PC-9 (cell line): ENCODE measurements around the gene ACBD4. TPM values are rescaled to one million over a fixed set of nuclear protein-coding genes. Genes with fewer than 3 reads are reported as not detected.

Experiments
- BruUV-seq: library from RNA; stranded (reverse); fragments of 400-500 nt; replicated peaks from 2 replicates; lab custom pipeline; 2021; lab: Mats Ljungman, UMichigan
- CTCF ChIA-PET: fragments of 300-600 bp; sonication (Branson Sonifier 250); formaldehyde crosslinking; loops from one replicate; lab custom pipeline; 2022; ENCODE audit warnings: antibody characterized with exemption; lab: Charles Lee
- POLR2A ChIA-PET: fragments of 300-600 bp; sonication (Branson Sonifier 250); formaldehyde crosslinking; loops from one replicate; lab custom pipeline; 2022; ENCODE audit warnings: antibody characterized with exemption; ENCODE audit not compliant: unreplicated experiment; lab: Charles Lee
- DNase-seq, 2 experiments: peaks; one replicate each; pipeline versions ENCODE4 v3.0.0 to v3.0.0-alpha.2; 2015 to 2022; ENCODE audit warnings: mixed read lengths in 1 of 2
- H2AFZ ChIP-seq: fragments of 200-600 bp; sonication (generic); 2 replicates; pipeline ENCODE4 v1.8.1; 2017; ENCODE audit warnings: antibody characterized with exemption
- H3F3A ChIP-seq: fragments of 200-600 bp; sonication (generic); 2 replicates; pipeline ENCODE4 v1.8.1; 2017; ENCODE audit warnings: antibody characterized with exemption, mild to moderate bottlenecking, low read depth; ENCODE audit not compliant: insufficient read depth
- H3K27ac ChIP-seq: fragments of 200-600 bp; sonication (generic); 2 replicates; pipeline ENCODE4 v1.6.1; 2016; ENCODE audit warnings: mixed run types
- H3K27me3 ChIP-seq: fragments of 200-600 bp; sonication (generic); 2 replicates; pipeline ENCODE4 v1.6.1; 2016; ENCODE audit warnings: low read depth, mixed run types; ENCODE audit not compliant: insufficient read depth
- H3K36me3 ChIP-seq: fragments of 200-600 bp; sonication (generic); 2 replicates; pipeline ENCODE4 v1.6.1; 2016; ENCODE audit warnings: low read depth, mixed run types
- H3K4me1 ChIP-seq: fragments of 200-600 bp; sonication (generic); replicated peaks from 2 replicates; pipeline ENCODE4 v1.6.1; 2016; ENCODE audit warnings: mixed run types; ENCODE audit not compliant: insufficient read depth
- H3K4me2 ChIP-seq: fragments of 200-600 bp; sonication (generic); 2 replicates; pipeline ENCODE4 v1.6.1; 2017; ENCODE audit warnings: mixed run types
- H3K4me3 ChIP-seq: fragments of 200-600 bp; sonication (generic); 2 replicates; pipeline ENCODE4 v1.6.1; 2016; ENCODE audit warnings: mixed run types
- H3K79me2 ChIP-seq: fragments of 200-600 bp; sonication (generic); 2 replicates; pipeline ENCODE4 v1.6.1; 2017; ENCODE audit warnings: low read depth, mixed run types
- H3K9me2 ChIP-seq: fragments of 200-600 bp; sonication (generic); 2 replicates; pipeline ENCODE4 v1.8.1; 2017; ENCODE audit warnings: mild to moderate bottlenecking; ENCODE audit not compliant: insufficient read depth
- H3K9me3 ChIP-seq: fragments of 200-600 bp; sonication (generic); 2 replicates; pipeline ENCODE4 v1.8.1; 2016; ENCODE audit warnings: low read depth; ENCODE audit not compliant: insufficient read depth
- H4K20me1 ChIP-seq: fragments of 200-600 bp; sonication (generic); 2 replicates; pipeline ENCODE4 v1.8.1; 2017; ENCODE audit not compliant: insufficient read depth
- CTCF ChIP-seq: fragments of 200-600 bp; sonication (generic); conservative IDR thresholded peaks from 2 replicates; pipeline ENCODE4 v1.6.1; 2017; ENCODE audit warnings: mixed run types, antibody characterized with exemption, mild to moderate bottlenecking, moderate library complexity
- EZH2 ChIP-seq: fragments of 200-600 bp; sonication (generic); IDR thresholded peaks from 2 replicates; pipeline ENCODE4 v1.8.0; 2017; ENCODE audit warnings: antibody characterized with exemption, low read depth
- intact Hi-C: fragments of 100-400 bp; cut with micrococcal nuclease; formaldehyde crosslinking; loops from one replicate; pipeline ENCODE4 v1.10.0; 2022; ENCODE audit not compliant: unreplicated experiment
- total RNA-seq: library from RNA; stranded (reverse); gene quantifications from 2 replicates; pipeline ENCODE4 v1.2.3, GENCODE V29; 2021

The ACBD4 gene
- total RNA-seq, 1 experiment from 2014 or later, result 14.6 TPM

DNA sequence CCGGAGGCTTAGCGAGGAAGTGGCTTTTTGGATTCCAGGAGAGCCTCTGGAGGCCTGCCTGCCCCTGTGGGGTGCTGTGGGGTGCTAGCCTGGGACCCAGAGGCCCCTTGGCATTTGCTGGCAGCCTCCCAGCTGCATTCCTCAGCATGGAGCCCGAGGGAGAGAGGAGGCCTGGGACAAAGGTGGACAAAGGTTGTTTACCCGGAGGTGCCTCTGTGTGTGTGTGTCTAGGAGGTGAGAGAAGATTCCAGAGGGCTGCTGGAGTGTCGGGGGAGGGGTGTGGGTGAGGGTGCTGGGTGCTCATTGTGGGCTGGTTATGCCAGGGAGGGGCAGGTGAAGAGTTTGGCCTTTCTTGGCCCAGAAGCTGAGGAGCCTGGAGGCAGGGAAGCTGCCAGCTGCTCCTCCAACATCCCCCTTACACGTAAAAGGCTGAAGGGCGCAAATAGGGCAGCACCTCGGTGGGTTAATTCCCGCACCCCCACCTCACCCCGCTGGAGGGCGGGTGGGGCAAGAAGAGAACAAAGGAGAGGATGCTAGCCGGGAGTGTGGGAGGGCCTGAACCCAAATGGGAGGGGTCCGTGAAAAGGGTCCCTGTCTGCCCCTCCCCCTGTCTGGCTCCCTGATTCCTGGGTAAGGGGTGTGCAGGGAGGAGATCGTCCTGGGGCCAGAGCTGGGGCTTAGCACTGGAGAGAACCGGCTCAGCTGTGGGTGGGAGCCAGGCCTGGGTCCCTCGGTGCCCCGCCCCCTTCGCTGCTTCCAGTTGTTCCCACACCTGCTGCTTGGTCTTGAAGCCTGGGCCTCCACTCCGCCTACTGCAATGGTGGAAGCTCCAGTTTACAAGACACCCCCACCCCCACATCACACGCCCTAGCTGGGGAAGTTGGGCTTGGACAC, 36.1 kb downstream of the ACBD4 start:
- peaks cover 88% of the 10 kb centered on the region for H3K4me1 ChIP-seq
- intact Hi-C loops, result loop anchor here (1.0 kb wide), 3 partner anchors 10 to 26 kb away; partner anchors contain the start of genes HEXIM1 and HEXIM2
- BruUV-seq, result TSS peak; percentile 67

DNA sequence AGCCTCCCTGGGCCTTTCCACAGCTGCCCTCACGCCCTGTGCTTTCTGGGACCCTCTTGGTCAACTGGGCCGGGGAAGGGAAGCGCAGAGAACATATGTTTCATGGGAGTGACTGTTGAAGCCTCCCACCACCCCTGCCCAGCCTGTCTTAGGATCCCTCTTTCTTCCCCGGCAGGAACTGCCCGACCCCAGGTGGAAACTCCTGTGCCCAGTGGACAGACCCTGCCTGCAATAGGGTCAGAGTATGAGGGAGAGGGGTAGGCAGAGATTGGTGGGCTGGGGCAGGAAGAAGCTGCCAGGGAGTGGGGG, 36.7 kb downstream of the ACBD4 start:
- H3K4me1 ChIP-seq, result peaks cover 93% of the 10 kb centered on the region
- no peak overlapping the region for H2AFZ ChIP-seq
- TF ChIP-seq CTCF, result no peak
- no peak for TF ChIP-seq EZH2
- H3F3A ChIP-seq, result peaks cover 92% of the 10 kb centered on the region
- H3K79me2 ChIP-seq, result peaks cover 18% of the 10 kb centered on the region
- no TSS peak for BruUV-seq
- peak overlapping the region; percentile 60 for H3K4me3 ChIP-seq
- no peaks in the 10 kb centered on the region for H3K27me3 ChIP-seq
- no peaks in the 10 kb centered on the region; the same call in 1 of the 2 replicates for H3K36me3 ChIP-seq
- peak overlapping the region; percentile 94 for H3K4me2 ChIP-seq
- no peaks in the 10 kb centered on the region for H3K9me3 ChIP-seq
- no peak for DNase-seq
- no peaks in the 10 kb centered on the region for H3K9me2 ChIP-seq
- H4K20me1 ChIP-seq, result no peaks in the 10 kb centered on the region
- CTCF ChIA-PET, result interaction anchor here (0.8 to 2.9 kb wide), 3 partner anchors 22 to 37 kb away, joined by 8 to 32 read pairs (median 12); partner anchors contain the start of gene ACBD4
- POLR2A ChIA-PET, result interaction anchor here (0.6 to 2.8 kb wide), 8 partner anchors 10 to 164 kb away, joined by 3 to 100 read pairs (median 12); partner anchors contain the start of genes HEXIM1 and HEXIM2
- intact Hi-C loops, result loop anchor here (1.0 kb wide), 1 partner anchor 24 kb away; the partner anchor contains the start of gene HEXIM1
- H3K27ac ChIP-seq, result peak overlapping the region; percentile 95

More for the DNA sequence above, 36.1 kb downstream of the ACBD4 start:
- no peaks in the 10 kb centered on the region for H3K27me3 ChIP-seq
- H2AFZ ChIP-seq, result 0 out of 2 replicates have a peak overlapping the region, but pooled peaks have one; percentile 0
- no peaks in the 10 kb centered on the region for H3K9me3 ChIP-seq
- H3K9me2 ChIP-seq, result no peaks in the 10 kb centered on the region
- peak overlapping the region; percentile 60 for H3K4me3 ChIP-seq
- H4K20me1 ChIP-seq, result no peaks in the 10 kb centered on the region
- peaks cover 18% of the 10 kb centered on the region for H3K79me2 ChIP-seq
- H3K27ac ChIP-seq, result peak overlapping the region; percentile 95
- ChIA-PET POLR2A (interaction anchor here (0.5 to 2.8 kb wide), 10 partner anchors 10 to 1332 kb away, joined by 3 to 100 read pairs (median 5); partner anchors contain the start of genes HEXIM1 and HEXIM2), CTCF (interaction anchor here (0.6 to 2.9 kb wide), 6 partner anchors 17 to 36 kb away, joined by 3 to 32 read pairs (median 6); partner anchors contain the start of gene ACBD4)
- H3K36me3 ChIP-seq, result no peaks in the 10 kb centered on the region; the same call in 1 of the 2 replicates
- H3K4me2 ChIP-seq, result peak overlapping the region; percentile 94
- TF ChIP-seq CTCF (no peak), EZH2 (no peak)
- peak; percentile 93 to 97 for DNase-seq
- H3F3A ChIP-seq, result peaks cover 86% of the 10 kb centered on the region

- Histone ChIP-seq H3K79me2 (peaks cover 16% of the 10 kb centered on the region), H3K9me2 (no peaks in the 10 kb centered on the region), H4K20me1 (no peaks in the 10 kb centered on the region), H3K4me1 (peaks cover 93% of the 10 kb centered on the region), H3K4me3 (peak overlapping the region; percentile 60), H3K36me3 (no peaks in the 10 kb centered on the region; the same call in 1 of the 2 replicates), H3K4me2 (peak overlapping the region; percentile 94), H3F3A (peaks cover 93% of the 10 kb centered on the region), H3K27me3 (no peaks in the 10 kb centered on the region), H3K9me3 (no peaks in the 10 kb centered on the region), H3K27ac (peak overlapping the region; percentile 95), H2AFZ (no peak overlapping the region)
- ChIA-PET CTCF (interaction anchor here (0.5 to 2.9 kb wide), 5 partner anchors 11 to 37 kb away, joined by 3 to 32 read pairs (median 8); partner anchors contain the start of gene ACBD4), POLR2A (interaction anchor here (0.6 to 2.8 kb wide), 13 partner anchors 11 to 629 kb away, joined by 3 to 100 read pairs (median 6); partner anchors contain the start of genes HEXIM1 and HEXIM2)
- intact Hi-C loops, result loop anchor here (1.0 kb wide), 1 partner anchor 24 kb away; the partner anchor contains the start of gene HEXIM1
- BruUV-seq, result no TSS peak
- no peak; the same call in 1 of the 2 replicates for TF ChIP-seq CTCF
- no peak for TF ChIP-seq EZH2
- DNase-seq, result peak; percentile 97
These were observed 37.2 kb downstream of the ACBD4 start for GRCh38 chr17:45172541-45173286.
